ENCODE results near the gene ZEB2. TPM values are rescaled to one million over a fixed set of nuclear protein-coding genes. Genes with fewer than 3 reads are reported as not detected.

ZEB2 gene
- total RNA-seq, 1 donor from 2014 or later = 111 TPM

- TF ChIP-seq, protein P1, sequence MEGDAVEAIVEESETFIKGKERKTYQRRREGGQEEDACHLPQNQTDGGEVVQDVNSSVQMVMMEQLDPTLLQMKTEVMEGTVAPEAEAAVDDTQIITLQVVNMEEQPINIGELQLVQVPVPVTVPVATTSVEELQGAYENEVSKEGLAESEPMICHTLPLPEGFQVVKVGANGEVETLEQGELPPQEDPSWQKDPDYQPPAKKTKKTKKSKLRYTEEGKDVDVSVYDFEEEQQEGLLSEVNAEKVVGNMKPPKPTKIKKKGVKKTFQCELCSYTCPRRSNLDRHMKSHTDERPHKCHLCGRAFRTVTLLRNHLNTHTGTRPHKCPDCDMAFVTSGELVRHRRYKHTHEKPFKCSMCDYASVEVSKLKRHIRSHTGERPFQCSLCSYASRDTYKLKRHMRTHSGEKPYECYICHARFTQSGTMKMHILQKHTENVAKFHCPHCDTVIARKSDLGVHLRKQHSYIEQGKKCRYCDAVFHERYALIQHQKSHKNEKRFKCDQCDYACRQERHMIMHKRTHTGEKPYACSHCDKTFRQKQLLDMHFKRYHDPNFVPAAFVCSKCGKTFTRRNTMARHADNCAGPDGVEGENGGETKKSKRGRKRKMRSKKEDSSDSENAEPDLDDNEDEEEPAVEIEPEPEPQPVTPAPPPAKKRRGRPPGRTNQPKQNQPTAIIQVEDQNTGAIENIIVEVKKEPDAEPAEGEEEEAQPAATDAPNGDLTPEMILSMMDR (IDR thresholded peaks at IDR 0.05; ENCODE audit: unreplicated experiment) = no peak
- Mint-ChIP-seq H3K27ac (no peak overlapping the region), H3K4me1 (peaks cover 31% of the 10 kb centered on the region), H3K27me3 (ENCODE audit: low read depth) (no peaks in the 10 kb centered on the region), H3K4me3 (no peak overlapping the region), H3K9me3 (peaks cover 2% of the 10 kb centered on the region), H3K36me3 (peaks cover 2% of the 10 kb centered on the region)
- no peak for DNase-seq (ENCODE audit: low spot score in 2 of 2, unreplicated experiment in 2 of 2)
Observed at GRCh38 chr2:144377914-144378313, 142.0 kb downstream of the ZEB2 start.

DNA sequence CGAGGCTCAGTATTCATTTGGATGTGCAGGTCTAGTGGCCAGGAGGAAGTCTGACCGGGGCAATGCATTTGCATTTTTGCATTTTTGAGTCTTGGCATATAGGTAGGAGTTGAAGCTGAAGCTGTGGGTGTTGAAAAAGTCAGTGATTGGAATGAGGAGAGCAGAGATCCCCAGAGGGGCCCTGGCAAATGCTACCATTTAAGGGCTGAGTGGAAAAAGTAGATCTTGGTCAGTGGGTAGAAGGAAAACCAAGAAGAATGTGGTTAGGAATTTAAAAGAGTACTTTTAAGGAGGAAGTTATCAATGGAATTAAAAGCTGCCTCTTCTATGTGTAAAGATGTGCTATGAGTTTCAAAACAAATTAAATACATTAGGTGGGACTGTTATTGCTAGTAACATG, 143.0 kb downstream of the ZEB2 start:
- Mint-ChIP-seq H3K27ac (no peak overlapping the region), H3K36me3 (no peaks in the 10 kb centered on the region), H3K4me3 (no peak overlapping the region), H3K27me3 (ENCODE audit: low read depth) (no peaks in the 10 kb centered on the region), H3K4me1 (peaks cover 36% of the 10 kb centered on the region), H3K9me3 (no peaks in the 10 kb centered on the region)
- TF ChIP-seq, protein P1 (IDR thresholded peaks at IDR 0.05; ENCODE audit: unreplicated experiment) = no peak
- DNase-seq (ENCODE audit: low spot score in 2 of 2, unreplicated experiment in 2 of 2) = no peak

- no peaks in the 10 kb centered on the region for H3K9me3 Mint-ChIP-seq
- no peak for DNase-seq (ENCODE audit: low spot score in 2 of 2, unreplicated experiment in 2 of 2)
- no peaks in the 10 kb centered on the region for H3K27me3 Mint-ChIP-seq (ENCODE audit: low read depth)
- TF ChIP-seq, protein P1 (IDR thresholded peaks at IDR 0.05; ENCODE audit: unreplicated experiment) = no peak
- H3K4me3 Mint-ChIP-seq = no peak overlapping the region
- H3K27ac Mint-ChIP-seq = no peak overlapping the region
- no peaks in the 10 kb centered on the region for H3K36me3 Mint-ChIP-seq
- H3K4me1 Mint-ChIP-seq = peaks cover 40% of the 10 kb centered on the region
Observed at GRCh38 chr2:144376460-144376859, 143.5 kb downstream of the ZEB2 start.

DNA sequence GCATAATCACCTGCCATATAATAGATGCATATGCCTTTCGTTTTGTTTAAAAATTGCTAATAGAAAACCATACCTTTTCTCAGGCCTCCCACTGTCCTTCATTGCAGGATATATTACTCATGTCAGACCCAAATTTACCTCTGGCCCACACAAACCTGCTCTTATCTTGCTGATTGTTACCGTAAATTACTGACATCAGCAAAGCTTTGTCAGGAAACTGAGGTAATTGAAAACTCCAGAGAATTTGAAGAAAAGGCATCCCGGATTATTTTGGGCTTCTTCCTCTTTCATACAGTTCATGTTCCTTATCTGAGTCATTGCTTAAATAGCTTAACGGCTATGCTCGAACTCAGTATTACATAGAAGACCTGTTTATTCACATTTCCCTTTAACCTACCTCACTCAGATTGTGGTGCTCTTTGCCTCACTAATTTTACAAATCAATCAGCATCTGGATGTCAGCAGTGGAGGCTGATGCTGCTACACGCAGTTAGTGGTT, 145.7 kb downstream of the ZEB2 start:
- no peaks in the 10 kb centered on the region for H3K36me3 Mint-ChIP-seq
- H3K9me3 Mint-ChIP-seq = no peaks in the 10 kb centered on the region
- DNase-seq (ENCODE audit: low spot score in 2 of 2, unreplicated experiment in 2 of 2) = no peak
- peaks cover 33% of the 10 kb centered on the region for H3K4me1 Mint-ChIP-seq
- no peak overlapping the region for H3K4me3 Mint-ChIP-seq
- no peak overlapping the region for H3K27ac Mint-ChIP-seq
- TF ChIP-seq, protein P1 (IDR thresholded peaks at IDR 0.05; ENCODE audit: unreplicated experiment) = no peak
- no peaks in the 10 kb centered on the region for H3K27me3 Mint-ChIP-seq (ENCODE audit: low read depth)

- Mint-ChIP-seq H3K27ac (no peak overlapping the region), H3K9me3 (no peaks in the 10 kb centered on the region), H3K36me3 (no peaks in the 10 kb centered on the region), H3K27me3 (ENCODE audit: low read depth) (no peaks in the 10 kb centered on the region), H3K4me1 (peaks cover 28% of the 10 kb centered on the region), H3K4me3 (no peak overlapping the region)
- TF ChIP-seq, protein P1 (IDR thresholded peaks at IDR 0.05; ENCODE audit: unreplicated experiment) = no peak
- DNase-seq (ENCODE audit: low spot score in 2 of 2, unreplicated experiment in 2 of 2) = no peak
Observed at GRCh38 chr2:144372410-144373080, 147.4 kb downstream of the ZEB2 start.
